ENCODE data around the gene CREB3L4. TPM values are rescaled to one million over a fixed set of nuclear protein-coding genes. Genes with fewer than 3 reads are reported as not detected.

Gene CREB3L4
- total and polyA plus RNA-seq, 11 donors = 2.5 to 7.2 (median 4.7) TPM

DNA sequence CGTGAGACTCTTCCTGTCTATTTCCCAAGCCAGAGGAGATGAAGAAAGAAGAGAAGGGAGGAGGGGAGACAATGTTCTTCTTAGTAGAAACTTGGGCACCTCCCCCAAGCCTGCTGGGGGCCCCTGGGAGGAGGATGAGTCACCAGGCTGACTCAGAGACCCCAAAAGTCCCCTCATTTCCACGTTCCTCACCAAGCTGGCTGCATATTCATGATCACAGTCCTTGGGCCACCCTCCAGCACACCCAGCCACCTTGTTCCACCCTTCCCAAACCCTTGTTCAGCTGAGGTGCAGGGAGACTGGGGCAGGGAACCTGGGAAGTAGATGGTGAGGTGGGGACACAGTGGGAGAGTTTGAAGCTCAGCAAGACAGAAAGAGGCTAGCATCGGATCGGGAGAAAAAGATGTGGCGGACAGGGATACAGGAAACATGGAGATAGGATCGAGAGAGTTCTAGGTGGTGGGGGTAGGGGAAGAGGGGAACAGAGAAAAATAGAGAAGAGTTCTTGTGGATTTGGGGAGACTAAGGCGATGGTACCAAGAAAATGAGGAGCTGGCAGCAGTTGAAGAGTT lies 17.7 kb downstream of the CREB3L4 start:
- H3K4me3 ChIP-seq = peak overlapping the region; percentile 52 to 78 (median 62)
- DNase-seq (peak in 1 of 5 donors; percentile 66), ATAC-seq (peak in 3 of 4 donors; percentile 2 to 40 (median 5))
- no peaks in the 10 kb centered on the region for H3K9me3 ChIP-seq
- peaks cover 0 to 27% (median 12%) of the 10 kb centered on the region in 9 donors for H3K36me3 ChIP-seq
- TF ChIP-seq, protein P1, sequence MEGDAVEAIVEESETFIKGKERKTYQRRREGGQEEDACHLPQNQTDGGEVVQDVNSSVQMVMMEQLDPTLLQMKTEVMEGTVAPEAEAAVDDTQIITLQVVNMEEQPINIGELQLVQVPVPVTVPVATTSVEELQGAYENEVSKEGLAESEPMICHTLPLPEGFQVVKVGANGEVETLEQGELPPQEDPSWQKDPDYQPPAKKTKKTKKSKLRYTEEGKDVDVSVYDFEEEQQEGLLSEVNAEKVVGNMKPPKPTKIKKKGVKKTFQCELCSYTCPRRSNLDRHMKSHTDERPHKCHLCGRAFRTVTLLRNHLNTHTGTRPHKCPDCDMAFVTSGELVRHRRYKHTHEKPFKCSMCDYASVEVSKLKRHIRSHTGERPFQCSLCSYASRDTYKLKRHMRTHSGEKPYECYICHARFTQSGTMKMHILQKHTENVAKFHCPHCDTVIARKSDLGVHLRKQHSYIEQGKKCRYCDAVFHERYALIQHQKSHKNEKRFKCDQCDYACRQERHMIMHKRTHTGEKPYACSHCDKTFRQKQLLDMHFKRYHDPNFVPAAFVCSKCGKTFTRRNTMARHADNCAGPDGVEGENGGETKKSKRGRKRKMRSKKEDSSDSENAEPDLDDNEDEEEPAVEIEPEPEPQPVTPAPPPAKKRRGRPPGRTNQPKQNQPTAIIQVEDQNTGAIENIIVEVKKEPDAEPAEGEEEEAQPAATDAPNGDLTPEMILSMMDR (IDR thresholded peaks at IDR 0.05) = no peak
- no peak for TF ChIP-seq POLR2A (IDR thresholded peaks at IDR 0.05)
- peaks cover 0 to 41% (median 23%) of the 10 kb centered on the region in 12 donors for H3K4me1 ChIP-seq
- 13 to 28% (median 22%) methylated on average over 7 of the region's 7 CpGs for WGBS, 4 donors
- no peaks in the 10 kb centered on the region for H3K27me3 ChIP-seq
- intact Hi-C loops (cut with DNase I) = loop anchor here in 9 of 10 donors (5.0 to 10.0 kb wide), 9 partner anchors 38 to 473 kb away; partner anchors contain the start of genes NPR1 (in 5 of the 9), ILF2 (in 3 of the 9), DENND4B (in 1 of the 9) and S100A6 (in 1 of the 9)
- H3K27ac ChIP-seq = peak overlapping the region; percentile 71 to 94 (median 85)

DNA sequence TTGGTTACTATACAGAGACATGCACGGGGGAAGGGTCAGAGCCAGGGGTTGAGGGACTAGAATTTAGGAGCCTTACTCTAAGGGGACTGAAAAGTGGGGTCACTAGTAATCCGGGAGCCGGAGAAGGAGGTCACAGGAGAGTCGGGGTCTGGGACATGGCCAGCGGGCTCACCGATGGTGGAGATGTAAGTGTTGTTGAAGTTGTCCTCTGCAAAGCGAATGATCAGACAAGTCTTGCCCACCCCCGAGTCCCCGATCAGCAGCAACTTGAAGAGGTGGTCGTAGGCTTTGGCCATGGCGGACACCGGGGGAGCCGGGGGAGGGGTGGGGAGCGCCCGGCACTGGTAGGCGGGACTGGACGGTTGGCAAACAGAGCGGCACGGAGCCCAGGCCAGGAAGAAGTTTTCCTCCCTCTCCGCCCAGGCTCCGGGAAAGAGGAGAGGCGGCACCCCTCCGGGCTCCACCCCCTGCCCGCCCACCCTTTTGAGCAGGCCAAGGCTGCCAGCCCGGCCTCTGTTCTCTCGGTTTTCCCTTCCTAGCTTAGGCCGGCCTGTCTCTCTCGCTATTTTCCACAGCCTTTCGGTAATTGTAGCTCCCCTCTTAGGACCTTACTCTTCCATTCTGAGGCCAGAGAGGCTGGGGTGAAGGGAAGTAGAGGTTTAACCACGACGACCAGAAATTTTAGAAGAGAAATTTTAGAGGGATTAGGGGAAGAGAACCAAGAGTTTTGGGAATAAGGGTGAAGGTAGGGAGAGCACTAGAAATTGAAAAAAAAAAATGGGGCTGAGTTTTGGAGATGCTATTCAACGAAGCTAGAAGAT lies 18.4 kb downstream of the CREB3L4 start, which contains the start of gene RAB13:
Gene RAB13, minus strand, starts transcription at position 399 of the 821 bp plus-strand sequence. Its CDS starts 103 bp downstream, at position 296.
- TF ChIP-seq POLR2A (IDR thresholded peaks at IDR 0.05) = peak in 1 of 2 donors; percentile 44
- TF ChIP-seq, protein P1 (IDR thresholded peaks at IDR 0.05) = no peak
- no peaks in the 10 kb centered on the region for H3K27me3 ChIP-seq
- peak within 1 kb of the TSS; percentile 71 to 94 (median 85) for H3K27ac ChIP-seq
- H3K4me1 ChIP-seq = peaks cover 0 to 40% (median 22%) of the 10 kb centered on the region in 12 donors
- ATAC-seq (peak; percentile 77 to 89 (median 88)), DNase-seq (peak; percentile 85 to 92 (median 89))
- intact Hi-C loops (cut with DNase I) = loop anchor here (1.0 to 10.0 kb wide), 14 partner anchors 39 to 474 kb away; partner anchors contain the start of genes NPR1 (in 6 of the 10), ILF2 (in 3 of the 10), DENND4B (in 1 of the 10) and S100A6 (in 1 of the 10)
- H3K4me3 ChIP-seq = peak within 1 kb of the TSS; percentile 52 to 78 (median 62)
- H3K36me3 ChIP-seq = peaks cover 0 to 23% (median 9%) of the 10 kb centered on the region in 9 donors
- 0 to 3% (median 1%) methylated on average over 28 to 31 of the region's 32 CpGs for WGBS, 4 donors
- no peaks in the 10 kb centered on the region for H3K9me3 ChIP-seq

DNA sequence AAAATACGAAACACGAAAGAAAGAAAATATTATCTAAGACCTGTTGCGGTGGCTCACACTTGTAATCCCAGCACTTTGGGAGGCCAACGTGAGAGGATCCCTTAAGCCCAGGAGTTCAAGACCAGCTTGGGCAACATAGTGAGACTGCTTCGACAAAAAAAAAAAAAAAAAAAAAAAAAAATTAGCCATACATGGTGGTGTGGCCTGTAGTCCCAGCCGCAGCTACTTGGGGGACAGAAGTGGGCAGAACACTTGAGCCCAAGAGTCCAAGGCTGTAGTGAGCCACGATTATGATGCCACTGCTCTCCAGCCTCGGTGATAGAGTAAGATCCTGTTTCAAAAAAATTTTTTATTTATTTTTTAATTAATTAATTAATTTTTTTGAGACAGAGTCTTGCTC lies 19.9 kb downstream of the CREB3L4 start:
- DNase-seq (no peak), ATAC-seq (no peak)
- Histone ChIP-seq H3K27me3 (no peaks in the 10 kb centered on the region), H3K36me3 (peaks cover 0 to 23% (median 14%) of the 10 kb centered on the region in 9 donors), H3K9me3 (no peaks in the 10 kb centered on the region), H3K4me3 (no peak overlapping the region), H3K27ac (peak overlapping the region in 1 of 12 donors; percentile 93), H3K4me1 (peaks cover 8 to 54% (median 35%) of the 10 kb centered on the region in 12 donors)
- intact Hi-C loops (cut with DNase I) = loop anchor here (2.0 to 10.0 kb wide), 12 partner anchors 40 to 475 kb away; partner anchors contain the start of genes NPR1 (in 6 of the 10), ILF2 (in 3 of the 10), DENND4B (in 1 of the 10) and S100A6 (in 1 of the 10)
- no peak for TF ChIP-seq POLR2A (IDR thresholded peaks at IDR 0.05)
- TF ChIP-seq, protein P1 (IDR thresholded peaks at IDR 0.05) = no peak
- WGBS, 4 donors = 88 to 92% (median 90%) methylated on average over 8 of the region's 8 CpGs
